Measurements from ENCODE around the gene NR6A1. TPM values are rescaled to one million over a fixed set of nuclear protein-coding genes. Genes with fewer than 3 reads are reported as not detected.

The NR6A1 gene
- total and polyA plus RNA-seq, 11 donors = 0.65 to 5.7 (median 1.6) TPM

- H3K27ac ChIP-seq = no peak overlapping the region
- no peaks in the 10 kb centered on the region for H3K9me3 ChIP-seq
- no peak for ATAC-seq
- H3K36me3 ChIP-seq = no peaks in the 10 kb centered on the region
- H3K27me3 ChIP-seq = peaks cover 0 to 49% (median 14%) of the 10 kb centered on the region in 9 donors
- no peak overlapping the region for H3K4me3 ChIP-seq
- intact Hi-C loops (cut with DNase I) = no loop called here
- 76 to 85% (median 83%) methylated on average over 8 to 9 of the region's 9 CpGs for WGBS, 4 donors
- peak in 1 of 5 donors; percentile 44 for DNase-seq
- TF ChIP-seq POLR2A (IDR thresholded peaks at IDR 0.05) (no peak), CTCF (IDR thresholded peaks at IDR 0.05) (no peak)
- H3K4me1 ChIP-seq = no peaks in the 10 kb centered on the region
Measured at GRCh38 chr9:124471761-124472160, 299.4 kb downstream of the NR6A1 start.

- no peak for ATAC-seq
- Histone ChIP-seq H3K27ac (no peak overlapping the region), H3K9me3 (no peaks in the 10 kb centered on the region), H3K4me3 (no peak overlapping the region), H3K27me3 (peaks cover 0 to 38% (median 3%) of the 10 kb centered on the region in 9 donors), H3K4me1 (no peaks in the 10 kb centered on the region), H3K36me3 (no peaks in the 10 kb centered on the region)
- intact Hi-C loops (cut with DNase I) = no loop called here
- 80 to 100% (median 86%) methylated on average over 1 to 7 of the region's 7 CpGs for WGBS, 4 donors
- TF ChIP-seq POLR2A (IDR thresholded peaks at IDR 0.05) = no peak
- no peak for TF ChIP-seq CTCF (IDR thresholded peaks at IDR 0.05)
- peak in 1 of 5 donors; percentile 25 for DNase-seq
Measured at GRCh38 chr9:124470726-124471125, 300.4 kb downstream of the NR6A1 start.

GRCh38 chr9:124470306-124470705 is 300.8 kb downstream of the NR6A1 start:
- DNase-seq (peak in 2 of 5 donors; percentile 12 to 55), ATAC-seq (no peak)
- H3K4me1 ChIP-seq = no peaks in the 10 kb centered on the region
- no peak for TF ChIP-seq CTCF (IDR thresholded peaks at IDR 0.05)
- no peak for TF ChIP-seq POLR2A (IDR thresholded peaks at IDR 0.05)
- intact Hi-C loops (cut with DNase I) = no loop called here
- no peak overlapping the region for H3K4me3 ChIP-seq
- H3K36me3 ChIP-seq = no peaks in the 10 kb centered on the region
- WGBS, 4 donors = 82 to 95% (median 85%) methylated on average over 5 to 13 of the region's 13 CpGs
- no peak overlapping the region for H3K27ac ChIP-seq
- no peaks in the 10 kb centered on the region for H3K9me3 ChIP-seq
- H3K27me3 ChIP-seq = peaks cover 0 to 34% (median 0%) of the 10 kb centered on the region in 9 donors

GRCh38 chr9:124469011-124469832 is 301.9 kb downstream of the NR6A1 start:
- H3K9me3 ChIP-seq = no peaks in the 10 kb centered on the region
- TF ChIP-seq POLR2A (IDR thresholded peaks at IDR 0.05) (no peak), CTCF (IDR thresholded peaks at IDR 0.05) (no peak)
- ATAC-seq (no peak), DNase-seq (peak in 2 of 5 donors; percentile 1 to 54)
- no peaks in the 10 kb centered on the region for H3K36me3 ChIP-seq
- H3K27me3 ChIP-seq = peaks cover 0 to 23% (median 0%) of the 10 kb centered on the region in 9 donors
- no peak overlapping the region for H3K27ac ChIP-seq
- 80 to 96% (median 84%) methylated on average over 19 to 28 of the region's 28 CpGs for WGBS, 4 donors
- intact Hi-C loops (cut with DNase I) = no loop called here
- H3K4me3 ChIP-seq = no peak overlapping the region
- H3K4me1 ChIP-seq = no peaks in the 10 kb centered on the region
